ENCODE data around the gene ZDHHC3. TPM values are rescaled to one million over a fixed set of nuclear protein-coding genes. Genes with fewer than 3 reads are reported as not detected.

ZDHHC3 gene
- total and polyA plus RNA-seq, 5 donors from 2014 or later: 36.8 to 55.8 (median 39.9) TPM

- H3K36me3 Mint-ChIP-seq: no peaks in the 10 kb centered on the region
- Histone ChIP-seq H3K27ac (ENCODE audit: insufficient read depth, low read length, poor library complexity, severe bottlenecking) (no peak overlapping the region), H3K27me3 (ENCODE audit: control insufficient read depth, insufficient read depth, low read length) (no peaks in the 10 kb centered on the region), H3K4me1 (ENCODE audit: control insufficient read depth, insufficient read depth, low read length, poor library complexity, severe bottlenecking) (no peaks in the 10 kb centered on the region), H3K4me3 (ENCODE audit: low read depth, low read length) (no peak overlapping the region), H3K9me3 (ENCODE audit: control insufficient read depth in 2 of 2, low read length in 2 of 2) (no peaks in the 10 kb centered on the region), H3K36me3 (ENCODE audit: control insufficient read depth, insufficient read depth, low read length) (no peaks in the 10 kb centered on the region)
- H3K27ac Mint-ChIP-seq: no peak overlapping the region
- no peak for ATAC-seq (ENCODE audit: low read depth in 2 of 2)
- DNase-seq: no peak
- peaks cover 0 to 3% (median 0%) of the 10 kb centered on the region in 4 donors for H3K4me1 Mint-ChIP-seq
- no peaks in the 10 kb centered on the region for H3K9me3 Mint-ChIP-seq
- peaks cover 15% of the 10 kb centered on the region for H3K27me3 Mint-ChIP-seq
- no peak overlapping the region for H3K4me3 Mint-ChIP-seq
Observed at GRCh38 chr3:44886561-44886960, 89.4 kb downstream of the ZDHHC3 start.

- Mint-ChIP-seq H3K27me3 (peaks cover 14% of the 10 kb centered on the region), H3K9me3 (no peaks in the 10 kb centered on the region), H3K4me1 (no peaks in the 10 kb centered on the region), H3K27ac (no peak overlapping the region), H3K36me3 (no peaks in the 10 kb centered on the region), H3K4me3 (no peak overlapping the region)
- Histone ChIP-seq H3K4me1 (ENCODE audit: control insufficient read depth, insufficient read depth, low read length, poor library complexity, severe bottlenecking) (no peaks in the 10 kb centered on the region), H3K36me3 (ENCODE audit: control insufficient read depth, insufficient read depth, low read length) (no peaks in the 10 kb centered on the region), H3K4me3 (ENCODE audit: low read depth, low read length) (no peak overlapping the region), H3K9me3 (ENCODE audit: control insufficient read depth in 2 of 2, low read length in 2 of 2) (no peaks in the 10 kb centered on the region), H3K27ac (ENCODE audit: insufficient read depth, low read length, poor library complexity, severe bottlenecking) (no peak overlapping the region), H3K27me3 (ENCODE audit: control insufficient read depth, insufficient read depth, low read length) (no peaks in the 10 kb centered on the region)
- DNase-seq (no peak), ATAC-seq (ENCODE audit: low read depth in 2 of 2) (no peak)
Observed at GRCh38 chr3:44885618-44886017, 90.4 kb downstream of the ZDHHC3 start.

- H3K27me3 Mint-ChIP-seq: peaks cover 6% of the 10 kb centered on the region
- no peaks in the 10 kb centered on the region for H3K9me3 Mint-ChIP-seq
- ATAC-seq (ENCODE audit: low read depth in 2 of 2): no peak
- H3K27me3 ChIP-seq (ENCODE audit: control insufficient read depth, insufficient read depth, low read length): no peaks in the 10 kb centered on the region
- H3K9me3 ChIP-seq (ENCODE audit: control insufficient read depth in 2 of 2, low read length in 2 of 2): no peaks in the 10 kb centered on the region
- H3K4me3 Mint-ChIP-seq: no peak overlapping the region
- H3K4me1 Mint-ChIP-seq: no peaks in the 10 kb centered on the region
- no peak overlapping the region for H3K27ac ChIP-seq (ENCODE audit: insufficient read depth, low read length, poor library complexity, severe bottlenecking)
- no peaks in the 10 kb centered on the region for H3K36me3 Mint-ChIP-seq
- H3K4me1 ChIP-seq (ENCODE audit: control insufficient read depth, insufficient read depth, low read length, poor library complexity, severe bottlenecking): no peaks in the 10 kb centered on the region
- DNase-seq: no peak
- no peak overlapping the region for H3K4me3 ChIP-seq (ENCODE audit: low read depth, low read length)
- H3K36me3 ChIP-seq (ENCODE audit: control insufficient read depth, insufficient read depth, low read length): no peaks in the 10 kb centered on the region
- no peak overlapping the region for H3K27ac Mint-ChIP-seq
Observed at GRCh38 chr3:44883999-44884431, 92.0 kb downstream of the ZDHHC3 start.

GRCh38 chr3:44883213-44883955 is 92.6 kb downstream of the ZDHHC3 start:
- H3K4me1 ChIP-seq (ENCODE audit: control insufficient read depth, insufficient read depth, low read length, poor library complexity, severe bottlenecking): no peaks in the 10 kb centered on the region
- H3K4me1 Mint-ChIP-seq: no peaks in the 10 kb centered on the region
- H3K27ac Mint-ChIP-seq: no peak overlapping the region
- H3K4me3 Mint-ChIP-seq: no peak overlapping the region
- H3K9me3 ChIP-seq (ENCODE audit: control insufficient read depth in 2 of 2, low read length in 2 of 2): no peaks in the 10 kb centered on the region
- H3K36me3 ChIP-seq (ENCODE audit: control insufficient read depth, insufficient read depth, low read length): no peaks in the 10 kb centered on the region
- no peak for DNase-seq
- H3K4me3 ChIP-seq (ENCODE audit: low read depth, low read length): no peak overlapping the region
- H3K36me3 Mint-ChIP-seq: no peaks in the 10 kb centered on the region
- no peak overlapping the region for H3K27ac ChIP-seq (ENCODE audit: insufficient read depth, low read length, poor library complexity, severe bottlenecking)
- no peaks in the 10 kb centered on the region for H3K9me3 Mint-ChIP-seq
- peaks cover 6% of the 10 kb centered on the region for H3K27me3 Mint-ChIP-seq
- no peak for ATAC-seq (ENCODE audit: low read depth in 2 of 2)
- H3K27me3 ChIP-seq (ENCODE audit: control insufficient read depth, insufficient read depth, low read length): no peaks in the 10 kb centered on the region

- no peaks in the 10 kb centered on the region for H3K4me1 ChIP-seq (ENCODE audit: control insufficient read depth, insufficient read depth, low read length, poor library complexity, severe bottlenecking)
- Mint-ChIP-seq H3K36me3 (no peaks in the 10 kb centered on the region), H3K27ac (peak overlapping the region in 1 of 3 donors; percentile 60), H3K4me1 (no peaks in the 10 kb centered on the region), H3K4me3 (no peak overlapping the region), H3K27me3 (peaks cover 6% of the 10 kb centered on the region), H3K9me3 (no peaks in the 10 kb centered on the region)
- H3K4me3 ChIP-seq (ENCODE audit: low read depth, low read length): no peak overlapping the region
- ATAC-seq (ENCODE audit: low read depth in 2 of 2) (no peak), DNase-seq (no peak)
- no peak overlapping the region for H3K27ac ChIP-seq (ENCODE audit: insufficient read depth, low read length, poor library complexity, severe bottlenecking)
- H3K27me3 ChIP-seq (ENCODE audit: control insufficient read depth, insufficient read depth, low read length): peaks cover 2% of the 10 kb centered on the region
- no peaks in the 10 kb centered on the region for H3K36me3 ChIP-seq (ENCODE audit: control insufficient read depth, insufficient read depth, low read length)
- H3K9me3 ChIP-seq (ENCODE audit: control insufficient read depth in 2 of 2, low read length in 2 of 2): no peaks in the 10 kb centered on the region
Observed at GRCh38 chr3:44880284-44880683, 95.7 kb downstream of the ZDHHC3 start.

GRCh38 chr3:44877333-44877732 is 98.6 kb downstream of the ZDHHC3 start:
- Histone ChIP-seq H3K36me3 (ENCODE audit: control insufficient read depth, insufficient read depth, low read length) (no peaks in the 10 kb centered on the region), H3K9me3 (ENCODE audit: control insufficient read depth in 2 of 2, low read length in 2 of 2) (no peaks in the 10 kb centered on the region), H3K4me3 (ENCODE audit: low read depth, low read length) (no peak overlapping the region), H3K27me3 (ENCODE audit: control insufficient read depth, insufficient read depth, low read length) (peaks cover 2% of the 10 kb centered on the region), H3K4me1 (ENCODE audit: control insufficient read depth, insufficient read depth, low read length, poor library complexity, severe bottlenecking) (no peaks in the 10 kb centered on the region), H3K27ac (ENCODE audit: insufficient read depth, low read length, poor library complexity, severe bottlenecking) (no peak overlapping the region)
- Mint-ChIP-seq H3K27me3 (peaks cover 6% of the 10 kb centered on the region), H3K4me3 (no peak overlapping the region), H3K9me3 (no peaks in the 10 kb centered on the region), H3K4me1 (peaks cover 0 to 4% (median 0%) of the 10 kb centered on the region in 4 donors), H3K27ac (no peak overlapping the region), H3K36me3 (no peaks in the 10 kb centered on the region)
- no peak for ATAC-seq (ENCODE audit: low read depth in 2 of 2)
- DNase-seq: no peak

- Histone ChIP-seq H3K27me3 (ENCODE audit: control insufficient read depth, insufficient read depth, low read length) (peaks cover 2% of the 10 kb centered on the region), H3K9me3 (ENCODE audit: control insufficient read depth in 2 of 2, low read length in 2 of 2) (no peaks in the 10 kb centered on the region), H3K4me1 (ENCODE audit: control insufficient read depth, insufficient read depth, low read length, poor library complexity, severe bottlenecking) (no peaks in the 10 kb centered on the region), H3K27ac (ENCODE audit: insufficient read depth, low read length, poor library complexity, severe bottlenecking) (no peak overlapping the region), H3K36me3 (ENCODE audit: control insufficient read depth, insufficient read depth, low read length) (no peaks in the 10 kb centered on the region), H3K4me3 (ENCODE audit: low read depth, low read length) (no peak overlapping the region)
- Mint-ChIP-seq H3K9me3 (no peaks in the 10 kb centered on the region), H3K36me3 (no peaks in the 10 kb centered on the region), H3K4me3 (no peak overlapping the region), H3K27ac (no peak overlapping the region), H3K27me3 (no peaks in the 10 kb centered on the region), H3K4me1 (peaks cover 0 to 4% (median 0%) of the 10 kb centered on the region in 4 donors)
- DNase-seq (no peak), ATAC-seq (ENCODE audit: low read depth in 2 of 2) (no peak)
Observed at GRCh38 chr3:44875596-44875995, 100.4 kb downstream of the ZDHHC3 start.
